Astrocyte (in vitro differentiated cells and primary cell): ENCODE data around the gene SFTA2. TPM values are rescaled to one million over a fixed set of nuclear protein-coding genes. Genes with fewer than 3 reads are reported as not detected.

Experiments used
- DNase-seq: peaks from one replicate; pipeline ENCODE4 v3.0.0-alpha.2; 2010; ENCODE audit warnings: low read depth
- FAIRE-seq: peaks from 2 replicates; lab custom pipeline; 2011; peaks lifted over from hg19 to GRCh38; lab: Jason Lieb, UNC
- H2AFZ ChIP-seq: 2 replicates; pipeline ENCODE4 v1.6.0; 2012; ENCODE audit warnings: low read depth, low read length, inconsistent platforms
- H3K27ac ChIP-seq: 2 replicates; pipeline ENCODE4 v1.5.1; 2011; ENCODE audit warnings: low read depth, low read length, inconsistent platforms
- H3K27me3 ChIP-seq: 2 replicates; pipeline ENCODE4 v1.6.0; 2011; ENCODE audit warnings: low read length, inconsistent platforms; ENCODE audit not compliant: insufficient read depth
- H3K36me3 ChIP-seq: 2 replicates; pipeline ENCODE4 v1.5.1; 2011; ENCODE audit warnings: low read length, inconsistent platforms; ENCODE audit not compliant: insufficient read depth
- H3K4me1 ChIP-seq: 2 replicates; pipeline ENCODE4 v1.5.1; 2011; ENCODE audit warnings: low read length, inconsistent platforms; ENCODE audit not compliant: insufficient read depth
- H3K4me2 ChIP-seq: 2 replicates; pipeline ENCODE4 v1.6.0; 2012; ENCODE audit warnings: low read length, inconsistent platforms
- H3K4me3 ChIP-seq: 2 replicates; pipeline ENCODE4 v1.5.1; 2011; ENCODE audit warnings: low read depth, mild to moderate bottlenecking, low read length, inconsistent platforms; ENCODE audit not compliant: insufficient read depth
- H3K79me2 ChIP-seq: 2 replicates; pipeline ENCODE4 v1.6.0; 2012; ENCODE audit warnings: mild to moderate bottlenecking, low read length, inconsistent platforms; ENCODE audit not compliant: insufficient read depth
- H3K9ac ChIP-seq: 2 replicates; pipeline ENCODE4 v1.6.0; 2012; ENCODE audit warnings: mild to moderate bottlenecking, low read length, inconsistent platforms
- H3K9me3 ChIP-seq: 2 replicates; pipeline ENCODE4 v1.5.1; 2012; ENCODE audit warnings: low read depth, mild to moderate bottlenecking, low read length, inconsistent platforms; ENCODE audit not compliant: insufficient read depth
- H4K20me1 ChIP-seq: 2 replicates; pipeline ENCODE4 v1.6.0; 2012; ENCODE audit warnings: low read length, inconsistent platforms; ENCODE audit not compliant: insufficient read depth
- H3K27ac Mint-ChIP-seq: one replicate; pipeline ENCODE4 v1.8.0; 2021; ENCODE audit warnings: mild to moderate bottlenecking, mixed read lengths; ENCODE audit not compliant: unreplicated experiment
- H3K27me3 Mint-ChIP-seq: one replicate; pipeline ENCODE4 v1.8.0; 2021; ENCODE audit warnings: low read depth, mixed read lengths; ENCODE audit not compliant: unreplicated experiment
- H3K36me3 Mint-ChIP-seq: one replicate; pipeline ENCODE4 v1.8.0; 2021; ENCODE audit warnings: low read depth, mixed read lengths; ENCODE audit not compliant: unreplicated experiment
- H3K4me1 Mint-ChIP-seq: one replicate; pipeline ENCODE4 v1.8.0; 2021; ENCODE audit warnings: low read depth, mixed read lengths; ENCODE audit not compliant: unreplicated experiment
- H3K4me3 Mint-ChIP-seq: one replicate; pipeline ENCODE4 v1.8.0; 2021; ENCODE audit warnings: mild to moderate bottlenecking, moderate library complexity, mixed read lengths; ENCODE audit not compliant: unreplicated experiment
- H3K9me3 Mint-ChIP-seq: one replicate; pipeline ENCODE4 v1.8.0; 2021; ENCODE audit warnings: mild to moderate bottlenecking, mixed read lengths; ENCODE audit not compliant: unreplicated experiment
- CTCF ChIP-seq: IDR thresholded peaks from 2 replicates; pipeline ENCODE4 v1.5.1; 2011; ENCODE audit warnings: low read depth, mild to moderate bottlenecking, inconsistent platforms, low read length, moderate library complexity; ENCODE audit not compliant: insufficient read depth
- EZH2 ChIP-seq: IDR thresholded peaks from 2 replicates; pipeline ENCODE4 v1.6.1; 2012; ENCODE audit warnings: mild to moderate bottlenecking, low read length, inconsistent platforms; ENCODE audit not compliant: insufficient read depth
- total RNA-seq: library from RNA; stranded (reverse); gene quantifications from 2 replicates; pipeline ENCODE4 v1.2.1, GENCODE V29; 2021

SFTA2 gene
- total RNA-seq, 1 donor from 2014 or later = not detected

GRCh38 chr6:30922447-30922852, 9.5 kb downstream of the SFTA2 start:
- no peak overlapping the region for H3K27ac Mint-ChIP-seq
- no peak overlapping the region for H3K9ac ChIP-seq
- H3K9me3 ChIP-seq = no peaks in the 10 kb centered on the region
- no peak overlapping the region for H3K4me3 ChIP-seq
- H3K27ac ChIP-seq = no peak overlapping the region
- no peaks in the 10 kb centered on the region for H3K79me2 ChIP-seq
- H3K27me3 Mint-ChIP-seq = no peaks in the 10 kb centered on the region
- H3K36me3 Mint-ChIP-seq = peaks cover 30% of the 10 kb centered on the region
- no peaks in the 10 kb centered on the region for H4K20me1 ChIP-seq
- peaks cover 6% of the 10 kb centered on the region for H3K4me1 Mint-ChIP-seq
- no peak overlapping the region for H2AFZ ChIP-seq
- H3K36me3 ChIP-seq = peaks cover 11% of the 10 kb centered on the region
- H3K9me3 Mint-ChIP-seq = peaks cover 3% of the 10 kb centered on the region
- FAIRE-seq (no peak), DNase-seq (no peak)
- no peak overlapping the region for H3K4me2 ChIP-seq
- no peaks in the 10 kb centered on the region for H3K4me1 ChIP-seq
- H3K4me3 Mint-ChIP-seq = no peak overlapping the region
- TF ChIP-seq CTCF (no peak), EZH2 (no peak)
- H3K27me3 ChIP-seq = no peaks in the 10 kb centered on the region

- Mint-ChIP-seq H3K36me3 (peaks cover 27% of the 10 kb centered on the region), H3K9me3 (no peaks in the 10 kb centered on the region), H3K27ac (no peak overlapping the region), H3K4me3 (no peak overlapping the region), H3K27me3 (no peaks in the 10 kb centered on the region), H3K4me1 (peaks cover 14% of the 10 kb centered on the region)
- Histone ChIP-seq H3K36me3 (peaks cover 10% of the 10 kb centered on the region), H3K27ac (no peak overlapping the region), H3K9me3 (no peaks in the 10 kb centered on the region), H4K20me1 (no peaks in the 10 kb centered on the region), H3K4me1 (peaks cover 8% of the 10 kb centered on the region), H3K4me2 (no peak overlapping the region), H3K79me2 (no peaks in the 10 kb centered on the region), H3K27me3 (no peaks in the 10 kb centered on the region), H3K9ac (no peak overlapping the region), H2AFZ (no peak overlapping the region), H3K4me3 (no peak overlapping the region)
- TF ChIP-seq CTCF (no peak), EZH2 (no peak)
- FAIRE-seq (no peak), DNase-seq (no peak)
Observed at GRCh38 chr6:30918670-30919069, 13.3 kb downstream of the SFTA2 start.

GRCh38 chr6:30917487-30917886, 14.5 kb downstream of the SFTA2 start:
- Histone ChIP-seq H3K27me3 (no peaks in the 10 kb centered on the region), H3K79me2 (no peaks in the 10 kb centered on the region), H3K4me2 (no peak overlapping the region), H2AFZ (no peak overlapping the region), H3K27ac (no peak overlapping the region), H3K36me3 (peaks cover 14% of the 10 kb centered on the region), H3K4me3 (no peak overlapping the region), H3K9ac (no peak overlapping the region), H3K9me3 (no peaks in the 10 kb centered on the region), H3K4me1 (peaks cover 11% of the 10 kb centered on the region), H4K20me1 (no peaks in the 10 kb centered on the region)
- DNase-seq (no peak), FAIRE-seq (no peak)
- H3K9me3 Mint-ChIP-seq = no peaks in the 10 kb centered on the region
- TF ChIP-seq EZH2 (no peak), CTCF (no peak)
- H3K27ac Mint-ChIP-seq = no peak overlapping the region
- peaks cover 11% of the 10 kb centered on the region for H3K4me1 Mint-ChIP-seq
- H3K36me3 Mint-ChIP-seq = peaks cover 27% of the 10 kb centered on the region
- H3K4me3 Mint-ChIP-seq = no peak overlapping the region
- H3K27me3 Mint-ChIP-seq = no peaks in the 10 kb centered on the region
